ENCODE measurements around the gene PLEK.
"Not testable (repeated sequence)": the region's sequence is repeated elsewhere in the genome, so short reads cannot be mapped to it uniquely, and the experiment has no call there.

PLEK gene

DNA sequence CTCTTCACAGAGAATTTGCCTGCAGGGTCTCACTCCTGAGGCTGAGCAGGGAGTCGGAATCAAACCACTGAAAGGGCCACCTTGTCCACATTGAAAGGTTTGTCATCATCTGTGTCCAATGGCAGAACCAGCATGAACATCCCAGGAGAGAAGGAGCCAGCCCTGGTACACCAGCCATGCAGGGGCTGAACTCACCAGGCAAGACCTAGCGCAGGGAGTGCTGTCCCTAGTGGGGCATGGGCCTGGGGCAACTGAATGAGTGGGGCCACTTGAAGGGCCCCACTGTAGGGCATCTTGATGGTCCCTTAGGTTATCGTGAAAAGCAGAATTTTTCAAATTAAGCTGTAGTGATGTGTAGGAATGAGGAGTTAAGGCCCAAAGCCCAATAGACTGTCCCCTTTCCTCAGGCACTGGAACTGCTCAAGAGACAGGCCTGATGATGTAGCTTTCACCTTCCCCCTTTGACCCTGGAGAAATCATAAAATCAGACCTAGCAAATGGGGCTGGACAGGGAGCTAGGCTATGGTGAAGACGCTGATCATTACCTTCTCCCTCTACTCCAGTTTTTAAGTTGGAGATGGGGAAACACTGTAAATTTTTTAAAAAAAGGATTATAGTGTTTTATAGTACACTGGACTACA lies 8.4 kb upstream of the PLEK start:
- no peak for DNase-seq

DNA sequence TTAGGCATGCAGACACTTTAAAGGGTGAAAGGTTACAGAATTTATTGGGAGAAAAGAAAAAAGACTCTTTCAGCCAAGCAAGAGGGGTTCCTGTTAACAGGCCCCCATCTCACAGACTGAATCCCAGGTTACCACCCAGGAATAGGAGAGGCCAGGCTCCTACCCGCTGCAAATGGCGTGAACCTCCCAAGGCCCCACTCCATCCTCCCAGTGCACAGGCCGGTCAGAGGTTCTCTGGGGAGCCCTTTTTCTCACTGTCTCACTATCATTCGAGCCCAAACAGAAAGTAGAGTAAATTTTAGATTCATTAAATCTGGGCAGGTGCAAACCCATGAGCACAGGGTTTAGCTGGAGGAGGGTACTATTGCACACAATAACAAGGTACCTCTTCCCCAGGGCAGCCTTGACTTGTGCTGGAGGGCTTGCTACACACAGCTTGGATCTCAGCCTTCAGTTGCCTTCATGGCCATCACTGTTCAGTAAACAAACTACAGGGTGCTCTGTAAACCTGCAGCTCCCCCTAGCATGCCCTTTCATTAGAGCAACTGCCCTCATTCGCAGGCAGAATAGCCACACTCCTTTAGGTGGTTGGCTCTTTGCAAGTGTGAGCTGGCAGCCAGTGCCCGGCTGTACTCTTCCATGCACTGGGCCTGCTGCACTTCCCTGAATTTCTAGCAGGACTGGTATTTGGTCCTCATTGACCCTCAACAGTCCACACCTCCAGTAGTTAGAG lies 7.3 kb upstream of the PLEK start:
- DNase-seq: no peak

DNA sequence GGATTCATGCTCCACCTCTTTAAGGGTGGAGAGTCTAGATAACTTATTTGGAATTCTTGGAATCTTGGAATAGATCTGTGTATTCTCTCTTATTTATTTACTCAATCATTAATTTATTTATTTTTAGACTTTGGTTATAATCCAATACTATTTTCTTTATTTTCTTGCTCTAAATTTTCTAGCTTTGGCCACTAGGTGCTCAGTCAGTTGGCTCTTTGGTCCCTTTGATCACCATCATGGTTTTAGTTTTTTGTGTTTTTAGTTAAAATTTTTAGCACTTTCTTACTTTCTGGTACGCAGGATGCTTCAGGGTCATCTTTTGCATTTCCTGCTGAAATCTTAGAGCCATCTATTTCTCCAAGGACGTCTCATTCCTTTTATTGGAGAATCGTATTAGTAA lies 5.2 kb upstream of the PLEK start:
- no peak for DNase-seq

DNA sequence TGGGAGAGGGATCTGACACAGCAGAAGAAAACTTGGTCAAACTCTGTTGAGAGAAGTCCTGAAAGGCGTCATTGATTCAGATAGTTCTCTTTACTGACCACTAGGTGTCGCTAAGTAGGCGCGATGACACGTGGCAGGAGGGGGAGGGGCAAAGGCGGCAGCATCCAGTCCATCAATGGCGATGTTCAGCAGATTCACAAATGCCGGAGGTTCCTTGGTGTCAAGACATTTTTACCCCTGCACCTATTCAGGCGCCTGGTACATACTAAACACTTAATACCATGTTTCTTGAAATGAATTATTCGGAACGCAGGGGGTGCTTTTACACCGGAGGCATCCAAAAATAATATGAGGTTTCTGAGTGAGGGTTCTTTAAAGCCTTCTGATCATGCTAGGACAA lies 3.0 kb upstream of the PLEK start:
- DNase-seq: peak; percentile 79

DNA sequence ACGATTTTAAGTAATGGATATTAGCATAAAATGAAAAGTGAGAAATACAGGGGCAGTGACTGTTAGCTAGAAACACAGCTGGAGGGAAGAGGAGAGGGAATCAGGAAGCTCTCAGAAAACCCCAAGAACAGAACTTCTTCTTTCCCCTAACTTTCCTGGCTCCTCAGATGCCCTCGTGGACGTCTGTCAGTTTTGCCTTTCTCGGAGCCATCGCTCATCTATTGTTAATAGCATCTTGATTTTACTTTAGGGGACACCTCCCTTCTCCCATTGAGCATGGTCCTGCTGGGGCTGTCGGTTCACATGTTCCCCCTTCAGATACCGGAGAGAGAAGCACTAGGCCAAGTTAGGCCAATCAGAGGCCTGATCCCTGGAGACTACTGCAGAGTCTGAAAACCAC lies 2.3 kb upstream of the PLEK start:
- DNase-seq: no peak

DNA sequence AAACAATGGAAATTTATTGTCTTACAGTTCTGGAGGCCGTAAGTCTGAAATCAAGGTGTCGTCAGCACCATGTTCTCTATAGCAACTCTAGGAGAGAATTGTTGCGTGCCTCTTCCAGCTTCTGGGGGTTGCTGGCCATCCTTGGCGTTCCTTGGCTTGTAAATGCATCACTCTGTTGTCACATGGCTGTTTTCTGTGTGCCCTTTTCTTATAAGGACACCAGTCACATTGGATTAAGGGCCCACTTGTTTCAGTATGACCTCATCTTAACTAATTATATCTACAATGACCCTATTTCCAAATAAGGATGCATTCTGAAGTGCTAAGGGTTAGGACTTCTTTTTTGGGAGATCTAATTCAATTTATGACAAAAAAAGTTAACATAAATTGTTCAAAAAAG lies 1.4 kb upstream of the PLEK start:
- no peak for DNase-seq

DNA sequence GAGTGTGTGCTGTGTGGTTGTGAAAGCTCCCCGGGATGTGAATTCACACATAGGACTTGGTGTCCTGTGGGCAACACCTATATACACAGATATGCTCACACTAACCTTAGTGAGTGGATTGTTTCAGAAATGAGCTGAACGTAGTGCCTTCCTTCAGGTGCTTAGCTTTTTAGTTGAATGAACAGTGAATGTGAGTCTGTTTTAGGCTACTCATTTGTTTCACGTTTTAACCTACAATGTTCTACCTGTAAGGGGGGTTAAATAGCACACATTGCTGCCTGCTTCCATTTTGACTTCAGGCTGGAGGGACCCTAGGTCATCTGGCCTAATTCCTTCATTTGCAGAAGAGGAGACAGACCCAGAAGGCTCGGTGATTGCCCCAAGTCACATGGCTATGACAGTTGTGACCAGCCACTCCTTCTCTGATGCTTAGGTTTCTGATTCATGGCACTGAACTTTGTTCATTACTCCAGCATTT lies 1.0 kb downstream of the PLEK start:
- no peak for DNase-seq

DNA sequence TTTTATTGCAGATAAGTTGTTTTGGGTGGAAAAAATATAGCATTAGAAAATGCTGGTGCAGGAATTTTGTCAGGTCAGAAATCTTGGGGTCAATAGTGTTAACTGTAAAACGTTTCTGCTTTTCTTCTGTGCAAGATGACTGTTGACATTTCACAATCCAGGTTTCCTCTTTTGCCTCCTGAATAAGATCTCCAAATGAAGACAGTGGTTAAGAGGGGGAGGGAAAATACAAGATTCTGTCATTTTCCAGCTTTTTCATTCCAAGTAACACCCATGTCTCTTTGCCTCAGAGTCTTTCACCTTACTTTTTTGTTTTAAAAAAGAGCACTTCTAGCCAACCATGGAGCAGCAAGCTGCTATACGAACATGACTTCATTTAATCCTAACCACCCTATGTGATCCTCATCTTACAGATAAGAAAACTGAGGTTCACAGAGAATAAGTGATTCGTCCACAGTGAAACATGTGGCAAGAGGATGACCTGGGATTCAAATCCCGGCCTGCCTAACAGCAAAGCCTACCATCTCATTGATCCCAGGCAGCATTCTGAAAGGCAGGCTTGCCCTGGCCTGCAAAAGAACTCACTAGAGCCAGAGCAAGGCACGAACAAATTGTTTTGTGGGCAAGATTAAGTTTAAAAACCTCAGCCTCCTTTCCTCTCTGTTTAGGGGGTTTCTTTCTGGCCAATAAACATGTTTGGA lies 3.0 kb downstream of the PLEK start:
- DNase-seq: no peak

DNA sequence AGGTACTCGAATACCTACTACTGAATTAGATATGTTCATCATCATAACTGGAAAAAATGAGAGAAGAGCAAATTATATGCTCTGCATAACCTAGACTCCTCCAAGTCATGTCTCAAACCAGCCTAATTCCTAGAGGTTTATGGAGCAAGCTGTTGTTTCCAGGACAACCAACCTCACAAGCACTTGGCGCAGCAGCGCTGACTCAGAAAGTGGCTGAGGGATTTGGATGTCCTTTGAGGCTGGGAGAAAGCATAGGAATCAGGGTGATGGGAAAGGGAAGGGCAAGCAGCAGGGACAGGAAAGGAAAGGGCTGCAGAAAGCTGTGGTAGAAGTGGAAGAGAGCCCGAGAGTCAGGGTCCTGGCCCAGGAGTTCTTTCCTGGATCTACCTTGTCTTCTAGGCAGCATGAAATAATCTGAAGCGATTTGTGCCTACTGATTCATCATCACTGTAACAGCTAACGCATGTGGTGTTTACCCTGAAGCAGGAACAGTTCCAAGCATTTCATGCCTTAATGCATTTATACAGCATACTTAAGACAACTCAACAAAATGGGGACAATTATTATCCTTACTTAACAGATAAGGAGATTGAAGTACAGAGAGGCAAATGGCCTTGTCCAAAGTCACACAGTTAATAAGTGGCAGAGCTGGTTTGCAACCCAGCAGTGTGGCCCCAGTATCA lies 3.7 kb downstream of the PLEK start:
- no peak for DNase-seq

DNA sequence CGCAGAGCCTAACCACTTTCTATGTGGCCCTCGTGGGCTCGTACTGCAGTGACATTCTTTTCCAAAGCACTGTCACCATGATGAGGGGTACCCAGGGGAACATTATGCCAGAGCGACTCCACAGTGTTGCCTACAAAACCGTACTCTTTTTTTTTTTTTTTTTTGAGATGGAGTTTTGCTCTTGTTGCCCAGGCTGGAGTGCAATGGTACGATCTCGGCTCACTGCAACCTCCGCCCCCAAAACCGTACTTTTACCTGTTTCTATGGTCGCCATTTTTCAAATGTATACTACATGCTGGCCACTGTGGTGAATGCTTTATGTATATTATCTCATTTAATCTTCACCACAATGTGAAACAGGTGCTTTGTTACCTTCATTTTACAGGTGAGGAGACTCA lies 4.3 kb downstream of the PLEK start:
- DNase-seq: no peak

DNA sequence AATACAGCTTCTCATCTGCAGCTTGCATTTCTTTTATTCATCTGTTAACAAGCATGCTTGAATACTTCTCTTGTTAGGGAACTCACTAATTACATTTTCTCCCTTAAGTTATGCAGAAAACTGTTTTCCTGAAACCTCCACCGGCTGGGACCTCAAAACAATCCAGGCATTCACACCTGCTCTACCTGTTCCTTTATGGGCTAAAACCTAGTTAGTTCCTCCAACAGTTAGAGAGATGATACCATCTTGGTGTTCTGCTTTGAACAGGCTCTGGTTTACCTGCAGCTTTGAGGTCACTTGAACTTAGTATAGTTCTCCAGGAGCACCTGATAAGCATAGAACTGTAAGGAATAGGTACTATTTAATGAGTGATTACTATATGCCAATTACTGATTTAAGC lies 6.1 kb downstream of the PLEK start:
- no peak for DNase-seq

DNA sequence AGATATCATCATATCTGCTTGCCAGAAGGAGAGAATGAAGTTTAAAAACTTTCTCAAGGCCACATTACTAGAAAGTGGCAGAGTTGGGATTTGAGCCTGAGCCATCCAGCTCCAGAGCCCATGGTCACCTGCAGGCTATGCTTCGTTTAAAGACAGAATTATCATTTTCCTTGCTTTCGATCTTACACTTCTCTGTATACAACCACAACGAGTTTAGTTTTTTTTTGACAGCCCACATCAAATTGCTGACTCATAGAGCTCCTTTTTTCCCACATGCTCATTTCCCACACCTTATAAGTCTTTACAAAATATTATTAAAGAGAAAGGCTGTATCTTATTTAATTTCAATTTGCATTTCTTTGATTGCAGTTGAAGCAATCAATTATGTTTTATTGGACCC lies 6.5 kb downstream of the PLEK start:
- DNase-seq: no peak

DNA sequence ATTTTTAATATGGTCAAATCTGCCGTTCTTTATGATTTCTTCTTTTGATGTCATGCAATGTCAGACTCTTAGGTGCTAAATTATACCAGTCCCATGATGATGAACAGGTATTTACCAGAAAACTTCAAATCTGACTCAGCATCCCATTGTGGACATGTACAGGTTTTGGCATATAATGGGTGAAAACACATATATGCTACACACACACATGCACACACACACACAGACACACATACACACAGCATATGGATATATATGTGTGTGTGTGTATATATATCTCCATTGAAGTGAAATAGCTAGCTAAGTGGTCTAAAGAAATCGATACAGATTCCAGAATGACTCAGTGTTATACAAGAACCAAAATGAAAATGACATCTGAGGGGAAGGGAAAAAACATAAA lies 7.4 kb downstream of the PLEK start:
- no peak for DNase-seq

DNA sequence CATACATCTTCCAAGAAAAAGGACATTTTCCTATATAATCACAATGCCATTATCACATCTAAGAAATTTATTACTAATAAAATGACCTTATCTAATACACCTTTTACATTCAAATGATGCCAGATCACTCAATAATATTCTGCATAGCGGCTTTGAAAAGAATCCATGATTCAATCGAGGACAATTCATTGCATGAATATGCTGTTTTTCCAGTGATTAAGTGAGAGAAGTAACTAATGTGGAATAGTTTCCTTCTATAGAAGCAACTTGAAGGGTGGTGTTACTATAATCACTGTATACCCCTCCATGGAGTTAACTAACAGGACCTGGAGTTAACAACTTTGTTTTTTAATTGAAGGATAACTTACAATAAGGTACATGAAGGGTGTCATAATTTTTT lies 9.1 kb downstream of the PLEK start:
- no peak for DNase-seq

DNA sequence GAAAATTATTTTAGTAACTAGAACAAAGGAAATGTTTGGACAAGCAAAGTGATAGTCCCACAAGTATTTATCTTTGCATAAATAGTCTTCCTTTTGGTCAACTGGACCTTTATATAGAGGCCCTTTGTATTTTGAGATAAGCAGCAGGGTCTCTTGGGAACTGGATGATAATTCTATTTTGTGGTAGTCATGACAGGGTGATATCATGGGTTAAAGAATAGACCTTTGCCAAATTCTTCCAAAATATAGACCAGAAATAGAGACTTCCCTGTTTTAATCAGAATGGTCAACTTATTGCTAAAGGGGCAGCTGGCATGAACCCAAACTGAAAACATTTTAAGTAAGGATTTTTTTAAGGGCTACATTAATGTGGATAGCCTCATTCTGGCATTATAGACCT lies 10.5 kb downstream of the PLEK start:
- DNase-seq: no peak

DNA sequence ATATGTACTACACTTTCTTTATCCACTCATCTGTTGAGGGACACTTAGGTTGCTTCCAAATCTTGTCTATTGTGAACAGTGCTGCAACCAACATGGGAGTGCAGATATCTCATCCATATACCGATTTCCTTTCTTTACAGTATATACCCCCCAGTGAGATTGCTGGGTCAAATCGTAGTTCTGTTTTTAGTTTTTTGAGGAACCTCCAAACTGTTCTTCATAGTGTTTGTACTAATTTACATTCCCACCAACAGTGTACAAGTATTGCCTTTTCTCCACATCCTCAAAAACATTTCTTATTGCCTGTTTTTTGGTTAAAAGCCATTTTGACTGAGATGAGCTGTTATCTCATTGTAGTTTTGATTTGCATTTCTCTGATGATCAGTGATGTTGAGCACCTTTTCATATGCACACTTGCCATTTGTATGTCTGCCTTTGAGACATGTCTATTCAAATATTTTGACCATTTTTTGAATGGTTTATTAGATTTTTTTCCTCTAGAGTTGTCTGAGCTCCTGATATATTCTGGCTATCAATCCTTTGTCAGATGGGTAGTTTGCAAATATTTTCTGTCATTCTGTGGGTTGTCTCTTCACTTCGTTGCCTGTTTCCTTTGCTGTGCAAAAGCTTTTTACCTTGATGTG lies 12.2 kb downstream of the PLEK start:
- DNase-seq: no peak

DNA sequence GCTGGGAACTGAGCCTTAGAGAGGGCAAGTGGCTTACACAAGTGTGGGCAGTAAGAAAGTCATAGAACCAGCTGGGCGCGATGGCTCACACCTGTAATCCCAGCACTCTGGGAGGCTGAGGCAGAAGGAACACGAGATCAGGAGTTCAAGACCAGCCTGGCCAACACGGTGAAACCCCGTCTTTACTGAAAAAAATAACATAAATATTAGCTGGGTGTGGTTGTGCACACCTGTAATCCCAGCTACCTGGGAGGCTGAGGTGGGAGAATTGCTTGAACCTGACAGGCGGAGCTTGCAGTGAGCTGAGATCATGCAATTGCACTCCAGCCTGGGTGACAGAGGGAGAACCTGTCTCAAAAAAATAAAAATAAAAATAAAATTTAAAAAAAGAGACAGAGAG lies 13.7 kb downstream of the PLEK start:
- not testable (repeated sequence) for DNase-seq

DNA sequence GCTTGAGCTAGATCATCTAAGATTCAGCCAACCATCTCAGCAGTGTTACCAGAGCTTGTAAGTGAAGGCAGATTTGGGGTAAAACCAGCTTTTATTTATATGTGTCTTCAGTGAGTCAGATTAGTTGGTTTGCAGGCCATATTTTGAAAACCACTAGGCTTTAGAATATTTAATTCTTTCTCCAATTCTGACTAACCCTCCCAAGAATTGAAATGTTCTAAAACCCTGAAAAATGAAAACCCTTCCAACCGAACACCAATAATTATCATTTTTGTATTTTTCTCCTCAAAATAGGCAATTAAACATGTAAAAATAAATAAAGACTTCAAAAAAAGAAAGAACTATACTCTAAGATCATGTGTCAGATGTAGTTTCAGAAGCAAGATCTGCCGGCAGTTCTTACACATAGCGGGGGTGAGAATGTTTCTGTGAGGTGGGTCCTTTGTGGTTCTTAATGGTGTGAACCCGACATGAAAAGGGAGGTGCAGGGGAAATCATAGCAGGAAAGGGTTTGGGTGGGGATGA lies 14.2 kb downstream of the PLEK start:
- DNase-seq: peak; percentile 28

DNA sequence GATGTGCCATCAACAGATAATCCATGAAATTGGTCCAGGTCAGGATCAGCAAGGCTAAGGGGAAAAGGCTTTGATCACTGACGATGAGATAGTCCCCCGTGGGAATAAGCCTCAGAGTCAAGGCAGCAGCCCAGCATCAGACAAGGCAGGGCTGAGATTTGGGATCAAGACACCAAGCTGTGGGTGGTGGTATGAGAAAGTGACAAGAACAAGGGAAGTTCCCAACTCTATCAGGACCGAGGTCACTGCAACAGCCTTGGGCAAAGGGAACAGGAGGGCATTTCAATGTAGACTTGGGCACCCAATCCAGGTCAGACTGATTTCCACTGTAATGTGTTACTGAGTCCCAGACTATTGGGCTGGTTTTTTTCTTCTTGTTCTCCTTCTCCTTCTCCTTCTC lies 18.7 kb downstream of the PLEK start:
- no peak for DNase-seq

DNA sequence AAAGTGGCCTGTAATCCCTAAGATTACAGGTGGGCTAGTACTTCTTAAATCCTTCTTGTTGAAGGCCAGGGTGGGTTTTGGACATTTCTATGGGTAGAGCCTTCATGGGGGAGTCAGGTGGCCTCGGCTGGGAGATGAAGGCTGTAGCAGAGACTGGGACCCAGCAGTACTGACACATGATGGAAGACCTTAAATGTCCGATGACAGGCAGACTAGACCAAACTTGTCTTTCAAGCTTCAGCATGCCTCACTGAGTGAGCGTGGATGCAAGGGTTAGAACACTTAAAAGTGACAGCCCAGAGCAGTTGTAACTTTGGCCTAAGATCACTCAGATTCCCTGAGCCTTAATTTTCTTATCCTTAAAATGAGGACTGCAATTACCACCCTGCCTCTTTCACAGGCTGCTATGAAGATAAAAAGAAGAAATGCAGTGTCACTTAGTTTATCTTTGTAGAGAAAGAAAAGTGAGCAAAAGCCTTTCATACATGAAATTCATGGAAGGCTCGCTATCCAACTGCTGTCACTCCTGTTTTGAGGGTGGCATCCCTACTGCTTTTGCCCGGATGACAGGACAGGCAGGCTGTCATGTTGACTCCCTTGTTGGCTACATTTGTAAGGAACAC lies 19.5 kb downstream of the PLEK start:
- DNase-seq: no peak

DNA sequence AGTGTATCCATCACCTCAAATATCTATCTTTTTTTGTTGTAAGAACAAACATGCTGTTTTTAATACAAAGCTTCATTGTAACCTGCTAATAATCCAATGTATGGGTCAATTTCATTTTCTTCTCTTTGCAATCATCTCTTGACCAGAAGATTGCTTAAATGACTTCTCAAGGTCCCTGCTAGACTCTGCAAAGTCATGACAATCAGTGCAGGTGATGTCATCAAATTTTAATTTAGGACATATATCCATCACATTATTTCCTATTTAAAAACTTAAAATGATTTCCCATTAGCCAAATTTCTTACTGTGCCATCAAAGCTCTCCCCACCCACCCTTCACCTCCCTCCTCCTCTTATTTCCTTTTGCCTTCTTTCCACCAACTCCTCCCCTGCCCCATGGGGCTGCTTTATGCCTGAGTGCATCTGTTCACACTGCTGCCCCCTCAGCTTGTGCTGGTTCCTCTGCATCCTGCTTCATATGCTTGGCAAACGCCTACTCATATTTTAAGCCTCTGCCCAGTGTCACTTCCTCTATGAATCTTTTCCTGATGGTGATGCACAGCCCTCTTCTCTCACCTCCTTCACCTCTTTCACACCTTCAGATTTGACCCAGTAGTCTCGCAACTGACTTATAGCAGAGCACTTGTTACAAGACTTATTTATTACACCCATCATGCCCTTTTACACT lies 20.3 kb downstream of the PLEK start:
- peak; percentile 22 for DNase-seq

DNA sequence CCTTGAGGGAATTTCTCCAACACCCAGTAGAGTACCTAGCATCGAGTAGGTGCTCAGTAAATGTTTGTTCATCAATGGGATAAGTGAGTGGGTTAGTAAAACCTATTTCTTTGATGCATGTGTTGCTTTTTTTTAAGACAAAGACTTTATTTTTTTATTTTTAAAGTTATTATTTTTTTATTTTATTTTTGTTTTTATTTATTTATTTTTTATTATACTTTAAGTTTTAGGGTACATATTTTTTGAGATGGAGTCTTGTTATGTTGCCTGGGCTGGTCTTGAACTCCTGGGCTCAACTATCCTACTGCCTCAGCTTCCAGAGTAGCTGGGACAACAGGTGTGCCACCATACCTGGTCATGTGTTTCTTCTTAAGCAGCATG lies 20.8 kb downstream of the PLEK start:
- no peak for DNase-seq
